AG04450 (cell line): ENCODE measurements around the gene LDB1. TPM values are rescaled to one million over a fixed set of nuclear protein-coding genes. Genes with fewer than 3 reads are reported as not detected.

Experiments
- CTCF ChIA-PET: fragments of 300-600, 350-600 bp; formaldehyde crosslinking; extraction: SDS; loops from one replicate; lab custom pipeline; 2022; ENCODE audit warnings: antibody characterized with exemption, inconsistent platforms; lab: Charles Lee
- POLR2A ChIA-PET: fragments of 350-600 bp; formaldehyde crosslinking; extraction: SDS; loops from one replicate; lab custom pipeline; 2021; ENCODE audit warnings: antibody characterized with exemption, inconsistent platforms; lab: Yijun Ruan, JAX
- DNase-seq: peaks from one replicate; pipeline ENCODE4 v3.0.0-alpha.2; 2011; ENCODE audit warnings: low read depth, low spot score
- H3K27ac ChIP-seq: one replicate; pipeline ENCODE4 v1.5.1; 2012; ENCODE audit warnings: low read depth, low read length, control low read depth
- H3K27me3 ChIP-seq: one replicate; pipeline ENCODE4 v1.6.0; 2012; ENCODE audit warnings: low read length; ENCODE audit not compliant: control insufficient read depth, insufficient read depth
- H3K4me3 ChIP-seq: 2 replicates; pipeline ENCODE4 v1.5.1; 2011; ENCODE audit warnings: mild to moderate bottlenecking, low read depth, low read length, control low read depth
- H3K9me3 ChIP-seq: 2 replicates; pipeline ENCODE4 v1.5.1; 2012; ENCODE audit warnings: low read length; ENCODE audit not compliant: control insufficient read depth, insufficient read depth
- polyA minus RNA-seq: library from RNA; depleted of rRNA, polyadenylated mRNA; stranded (reverse); fragments of >200 nt; gene quantifications from 2 replicates; pipeline ENCODE4 v1.2.3, GENCODE V29; 2011; rRNA and poly(A)+ RNA removed
- polyA plus RNA-seq: library from polyadenylated mRNA; depleted of rRNA; stranded (reverse); fragments of >200 nt; gene quantifications from 2 replicates; pipeline ENCODE4 v1.2.3, GENCODE V29; 2011; rRNA removed
- TF ChIP-seq, protein P1 (sequence below): IDR thresholded peaks from 2 replicates; pipeline ENCODE4 v1.5.1; 2011; ENCODE audit warnings: low read depth, low read length, control low read depth, inconsistent platforms

Gene LDB1, protein sequence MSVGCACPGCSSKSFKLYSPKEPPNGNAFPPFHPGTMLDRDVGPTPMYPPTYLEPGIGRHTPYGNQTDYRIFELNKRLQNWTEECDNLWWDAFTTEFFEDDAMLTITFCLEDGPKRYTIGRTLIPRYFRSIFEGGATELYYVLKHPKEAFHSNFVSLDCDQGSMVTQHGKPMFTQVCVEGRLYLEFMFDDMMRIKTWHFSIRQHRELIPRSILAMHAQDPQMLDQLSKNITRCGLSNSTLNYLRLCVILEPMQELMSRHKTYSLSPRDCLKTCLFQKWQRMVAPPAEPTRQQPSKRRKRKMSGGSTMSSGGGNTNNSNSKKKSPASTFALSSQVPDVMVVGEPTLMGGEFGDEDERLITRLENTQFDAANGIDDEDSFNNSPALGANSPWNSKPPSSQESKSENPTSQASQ
- 95.7 and 106 TPM in 2 replicates for polyA plus RNA-seq
- polyA minus RNA-seq = 163 and 199 TPM in 2 replicates

DNA sequence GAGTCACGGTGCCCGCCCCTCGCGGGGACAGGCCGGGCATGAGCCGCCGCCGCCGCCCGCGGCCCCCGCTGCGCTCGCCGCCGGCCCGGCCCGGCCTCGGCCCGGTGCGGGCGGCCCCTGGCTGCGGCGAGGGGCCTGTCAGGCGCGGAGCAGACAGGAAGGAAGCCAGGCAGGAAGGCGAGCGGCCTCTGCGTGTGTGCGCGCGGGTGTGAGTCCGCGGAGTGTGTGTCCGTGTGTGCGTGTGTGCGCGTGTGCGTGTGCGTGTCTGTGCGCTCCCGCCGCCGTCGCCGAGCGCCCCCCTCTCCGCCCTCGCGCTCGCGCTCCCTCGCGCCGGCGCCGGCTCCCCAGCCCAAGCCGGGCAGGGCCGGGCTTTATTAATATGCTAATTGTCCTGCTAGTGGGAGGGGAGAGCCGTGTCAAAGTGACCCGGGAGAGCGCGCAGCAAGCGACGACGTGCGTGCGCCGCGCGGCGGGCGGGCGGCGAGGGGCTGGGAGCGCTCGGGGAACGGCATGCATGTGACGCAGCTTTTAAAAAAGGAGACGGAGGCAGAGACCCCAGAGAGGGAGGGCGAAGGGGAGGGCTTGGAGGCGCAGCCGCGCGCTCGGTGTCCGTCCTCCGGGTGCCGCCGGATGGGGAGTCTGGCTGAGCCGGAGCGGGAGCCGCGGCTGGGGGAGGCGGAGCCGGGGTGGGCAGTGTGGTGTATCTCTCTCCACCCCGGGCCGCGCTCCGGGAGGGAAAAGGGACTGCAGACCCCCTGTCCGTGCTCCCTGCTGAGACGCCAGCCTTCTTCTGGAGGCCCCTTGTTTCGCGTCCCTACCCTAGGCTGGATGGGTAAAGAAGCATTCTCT is at the start of gene LDB1:
Gene LDB1 (minus strand): TSS at position 227 of the 849 bp plus-strand sequence. CDS start 258 bp downstream, outside the sequence.
- Histone ChIP-seq H3K9me3 (no peaks in the 10 kb centered on the region), H3K4me3 (peak within 1 kb of the TSS; percentile 91), H3K27ac (peak within 1 kb of the TSS; percentile 96), H3K27me3 (no peaks in the 10 kb centered on the region)
- peak; percentile 53 for DNase-seq
- ChIA-PET CTCF (no interaction called here), POLR2A (interaction anchor here (1.5 to 2.0 kb wide), 2 partner anchors 18 to 182 kb away, joined by 4 to 8 read pairs; no protein-coding TSS in a partner anchor)
- TF ChIP-seq, protein P1, sequence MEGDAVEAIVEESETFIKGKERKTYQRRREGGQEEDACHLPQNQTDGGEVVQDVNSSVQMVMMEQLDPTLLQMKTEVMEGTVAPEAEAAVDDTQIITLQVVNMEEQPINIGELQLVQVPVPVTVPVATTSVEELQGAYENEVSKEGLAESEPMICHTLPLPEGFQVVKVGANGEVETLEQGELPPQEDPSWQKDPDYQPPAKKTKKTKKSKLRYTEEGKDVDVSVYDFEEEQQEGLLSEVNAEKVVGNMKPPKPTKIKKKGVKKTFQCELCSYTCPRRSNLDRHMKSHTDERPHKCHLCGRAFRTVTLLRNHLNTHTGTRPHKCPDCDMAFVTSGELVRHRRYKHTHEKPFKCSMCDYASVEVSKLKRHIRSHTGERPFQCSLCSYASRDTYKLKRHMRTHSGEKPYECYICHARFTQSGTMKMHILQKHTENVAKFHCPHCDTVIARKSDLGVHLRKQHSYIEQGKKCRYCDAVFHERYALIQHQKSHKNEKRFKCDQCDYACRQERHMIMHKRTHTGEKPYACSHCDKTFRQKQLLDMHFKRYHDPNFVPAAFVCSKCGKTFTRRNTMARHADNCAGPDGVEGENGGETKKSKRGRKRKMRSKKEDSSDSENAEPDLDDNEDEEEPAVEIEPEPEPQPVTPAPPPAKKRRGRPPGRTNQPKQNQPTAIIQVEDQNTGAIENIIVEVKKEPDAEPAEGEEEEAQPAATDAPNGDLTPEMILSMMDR = no peak

DNA sequence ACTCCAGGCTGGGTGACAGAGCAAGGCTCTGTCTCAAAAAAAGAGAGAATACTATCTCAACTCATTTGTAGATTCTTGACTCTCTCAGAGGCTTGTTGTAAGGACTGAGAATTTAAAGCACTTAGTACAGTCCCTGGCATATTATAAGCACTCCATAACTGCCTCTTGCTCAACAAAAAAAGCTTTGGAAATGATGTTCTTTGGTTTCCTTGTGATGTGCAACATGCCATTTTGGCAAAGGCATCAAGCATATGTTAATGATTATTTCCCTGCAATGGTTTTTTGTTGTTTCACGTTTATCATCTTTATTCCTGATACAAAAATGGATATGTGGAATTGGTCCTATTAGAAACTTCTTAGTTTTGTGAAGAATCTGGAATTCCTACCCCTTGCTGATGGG is 47.7 kb upstream of the LDB1 start:
- Histone ChIP-seq H3K27ac (no peak overlapping the region), H3K27me3 (no peaks in the 10 kb centered on the region), H3K9me3 (no peaks in the 10 kb centered on the region), H3K4me3 (no peak overlapping the region)
- CTCF ChIA-PET = interaction anchor here (0.6 to 3.8 kb wide), 5 partner anchors 9 to 311 kb away, joined by 3 to 59 read pairs (median 44); partner anchors contain the start of gene ELOVL3
- TF ChIP-seq, protein P1 = no peak
- POLR2A ChIA-PET = no interaction called here
- no peak for DNase-seq

DNA sequence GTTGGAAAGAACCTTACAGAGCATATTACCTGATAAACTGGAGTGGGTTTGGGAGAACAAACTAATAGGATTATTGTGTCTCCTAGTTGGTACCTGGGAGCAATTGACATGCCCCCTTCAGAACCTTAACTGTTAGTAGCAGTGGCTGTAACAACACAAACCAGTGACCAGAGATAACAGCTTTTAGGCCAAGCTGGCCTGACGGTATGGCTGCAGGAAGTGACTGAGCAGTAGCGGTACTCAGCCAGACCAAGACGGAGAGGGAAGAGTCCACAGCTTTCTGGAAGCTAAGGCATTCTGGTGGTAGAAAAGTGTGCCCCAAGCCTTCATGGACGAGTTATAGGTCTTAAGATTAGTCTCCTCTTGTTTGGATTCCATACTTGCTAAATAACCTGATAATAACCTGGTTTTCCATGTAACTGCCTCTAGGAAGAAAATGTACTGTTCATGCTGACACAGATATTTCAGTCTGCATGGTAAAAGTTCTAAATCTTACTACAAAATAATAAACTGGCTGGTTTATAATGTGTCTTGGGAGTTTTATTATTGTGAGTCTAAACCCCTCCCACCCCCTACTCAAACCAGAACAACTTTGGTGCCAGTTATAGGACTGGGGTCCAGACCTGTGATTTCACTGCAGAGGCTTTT is 43.3 kb upstream of the LDB1 start:
- Histone ChIP-seq H3K27ac (no peak overlapping the region), H3K27me3 (no peaks in the 10 kb centered on the region), H3K4me3 (no peak overlapping the region), H3K9me3 (no peaks in the 10 kb centered on the region)
- ChIA-PET CTCF (no interaction called here), POLR2A (no interaction called here)
- TF ChIP-seq, protein P1 = no peak
- DNase-seq = no peak

DNA sequence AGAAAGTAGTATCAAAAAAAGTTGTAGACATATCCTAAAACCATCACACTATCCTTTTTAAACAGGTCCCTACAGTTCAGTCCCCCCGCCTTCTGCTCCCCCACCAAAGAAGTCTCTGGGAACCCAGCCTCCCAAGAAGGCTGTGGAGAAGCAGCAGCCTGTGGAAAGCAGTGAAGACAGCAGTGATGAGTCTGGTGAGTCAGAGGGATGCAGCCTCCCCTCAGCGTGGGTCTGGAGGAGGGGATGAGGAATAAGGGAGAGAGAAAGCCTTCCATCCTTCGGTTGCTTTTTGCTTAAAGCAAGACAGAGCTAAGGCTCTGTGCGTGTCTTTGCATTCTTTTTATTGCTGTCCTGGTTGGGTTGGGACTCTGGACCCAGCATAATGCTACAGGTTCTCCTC is 39.7 kb upstream of the LDB1 start:
- POLR2A ChIA-PET = no interaction called here

More for the DNA sequence above, 39.7 kb upstream of the LDB1 start:
- H3K9me3 ChIP-seq = no peaks in the 10 kb centered on the region
- TF ChIP-seq, protein P1 = no peak
- CTCF ChIA-PET = interaction anchor here (5.8 kb wide), 1 partner anchor 9 kb away, joined by 59 read pairs; no protein-coding TSS in a partner anchor
- H3K4me3 ChIP-seq = no peak overlapping the region
- no peaks in the 10 kb centered on the region for H3K27me3 ChIP-seq
- no peak for DNase-seq
- no peak overlapping the region for H3K27ac ChIP-seq
